ENCODE results near the gene ACKR3. TPM values are rescaled to one million over a fixed set of nuclear protein-coding genes. Genes with fewer than 3 reads are reported as not detected.

The ACKR3 gene
- total RNA-seq, 6 experiments from 2014 or later: 0.66 to 57.0 (median 4.7) TPM

GRCh38 chr2:236526455-236527158 is 43.0 kb upstream of the ACKR3 start:
- no peak for TF ChIP-seq CTCF (IDR thresholded peaks at IDR 0.05)
- TF ChIP-seq POLR2A (IDR thresholded peaks at IDR 0.05): no peak
- no peaks in the 10 kb centered on the region for H3K36me3 ChIP-seq
- H3K4me1 ChIP-seq: no peaks in the 10 kb centered on the region
- no peak overlapping the region for H3K27ac ChIP-seq
- DNase-seq (no peak), ATAC-seq (no peak)
- H3K9me3 ChIP-seq: no peaks in the 10 kb centered on the region
- no peaks in the 10 kb centered on the region for H3K27me3 ChIP-seq
- H3K4me3 ChIP-seq: no peak overlapping the region
- intact Hi-C loops (cut with DNase I): no loop called here
- WGBS (ENCODE audit: insufficient coverage, low coverage, low lambda C conversion rate, missing lambda C conversion rate): 96% methylated on average over 13 of the region's 14 CpGs

GRCh38 chr2:236527159-236527630 is 42.4 kb upstream of the ACKR3 start:
- TF ChIP-seq POLR2A (IDR thresholded peaks at IDR 0.05): no peak
- TF ChIP-seq CTCF (IDR thresholded peaks at IDR 0.05): no peak
- H3K9me3 ChIP-seq: no peaks in the 10 kb centered on the region
- H3K27ac ChIP-seq: no peak overlapping the region
- no peaks in the 10 kb centered on the region for H3K4me1 ChIP-seq
- no peak overlapping the region for H3K4me3 ChIP-seq
- no peaks in the 10 kb centered on the region for H3K27me3 ChIP-seq
- 74% methylated on average over 9 of the region's 9 CpGs for WGBS (ENCODE audit: insufficient coverage, low coverage, low lambda C conversion rate, missing lambda C conversion rate)
- H3K36me3 ChIP-seq: no peaks in the 10 kb centered on the region
- intact Hi-C loops (cut with DNase I): no loop called here
- DNase-seq (no peak), ATAC-seq (no peak)

- H3K4me1 ChIP-seq: no peaks in the 10 kb centered on the region
- no peaks in the 10 kb centered on the region for H3K36me3 ChIP-seq
- TF ChIP-seq CTCF (IDR thresholded peaks at IDR 0.05): no peak
- TF ChIP-seq POLR2A (IDR thresholded peaks at IDR 0.05): no peak
- 81% methylated on average over 4 of the region's 4 CpGs for WGBS (ENCODE audit: insufficient coverage, low coverage, low lambda C conversion rate, missing lambda C conversion rate)
- no peak for DNase-seq
- no peaks in the 10 kb centered on the region for H3K9me3 ChIP-seq
- no peaks in the 10 kb centered on the region for H3K27me3 ChIP-seq
- no peak overlapping the region for H3K27ac ChIP-seq
- no peak for ATAC-seq
- intact Hi-C loops (cut with DNase I): no loop called here
- no peak overlapping the region for H3K4me3 ChIP-seq
These were observed 40.0 kb upstream of the ACKR3 start for GRCh38 chr2:236529606-236530005.

- TF ChIP-seq POLR2A (IDR thresholded peaks at IDR 0.05) (no peak), CTCF (IDR thresholded peaks at IDR 0.05) (no peak)
- H3K27ac ChIP-seq: no peak overlapping the region
- intact Hi-C loops (cut with DNase I): no loop called here
- no peaks in the 10 kb centered on the region for H3K9me3 ChIP-seq
- ATAC-seq: no peak
- no peaks in the 10 kb centered on the region for H3K27me3 ChIP-seq
- whole genome bisulfite sequencing (ENCODE audit: insufficient coverage, low coverage, low lambda C conversion rate, missing lambda C conversion rate): 16% methylated on average over 1 of the region's 1 CpG
- H3K36me3 ChIP-seq: no peaks in the 10 kb centered on the region
- no peaks in the 10 kb centered on the region for H3K4me1 ChIP-seq
- H3K4me3 ChIP-seq: no peak overlapping the region
- DNase-seq: no peak
These were observed 39.1 kb upstream of the ACKR3 start for GRCh38 chr2:236530512-236530911.
